Smooth muscle cell (in vitro differentiated cells): ENCODE results near the gene ABCB7. TPM values are rescaled to one million over a fixed set of nuclear protein-coding genes. Genes with fewer than 3 reads are reported as not detected.
A peak's percentile ranks its signal among the peaks of the same experiment; 100 is the strongest.
"Not testable (repeated sequence)": the region's sequence is repeated elsewhere in the genome, so short reads cannot be mapped to it uniquely, and the experiment has no call there.

Experiments
- DNase-seq: peaks from one replicate; lab custom pipeline; 2025; ENCODE audit not compliant: unreplicated experiment; lab: John Stamatoyannopoulos, UW
- H2AFZ ChIP-seq: fragments of 200-600 bp; sonication (generic); 2 replicates; pipeline ENCODE4 v1.6.0; 2016; ENCODE audit warnings: antibody characterized with exemption, low read depth, mild to moderate bottlenecking
- H3F3A ChIP-seq: fragments of 200-600 bp; sonication (generic); 2 replicates; pipeline ENCODE4 v1.6.0; 2017; ENCODE audit warnings: antibody characterized with exemption, low read depth
- H3K27ac ChIP-seq: fragments of 200-600 bp; sonication (generic); 2 replicates; pipeline ENCODE4 v1.5.1; 2016; ENCODE audit warnings: low read depth, mild to moderate bottlenecking
- H3K27me3 ChIP-seq: fragments of 200-600 bp; sonication (generic); 2 replicates; pipeline ENCODE4 v1.6.1; 2016; ENCODE audit warnings: low read depth, mild to moderate bottlenecking
- H3K36me3 ChIP-seq: fragments of 200-600 bp; sonication (generic); 2 replicates; pipeline ENCODE4 v1.5.1; 2016; ENCODE audit warnings: low read depth
- H3K4me1 ChIP-seq: fragments of 200-600 bp; sonication (generic); 2 replicates; pipeline ENCODE4 v1.5.1; 2016; ENCODE audit warnings: low read depth
- H3K4me2 ChIP-seq: fragments of 200-600 bp; sonication (generic); 2 replicates; pipeline ENCODE4 v1.6.0; 2016; ENCODE audit warnings: mild to moderate bottlenecking
- H3K4me3 ChIP-seq: fragments of 200-600 bp; sonication (generic); 2 replicates; pipeline ENCODE4 v1.5.1; 2016; ENCODE audit warnings: mild to moderate bottlenecking
- H3K79me2 ChIP-seq: fragments of 200-600 bp; sonication (generic); 2 replicates; pipeline ENCODE4 v1.6.0; 2016; ENCODE audit warnings: low read depth, mild to moderate bottlenecking
- H3K9ac ChIP-seq: fragments of 200-600 bp; sonication (generic); 2 replicates; pipeline ENCODE4 v1.6.0; 2016; ENCODE audit warnings: low read depth
- H3K9me3 ChIP-seq: fragments of 200-600 bp; sonication (generic); replicated peaks from 2 replicates; pipeline ENCODE4 v1.5.1; 2016; ENCODE audit warnings: low read depth
- H4K20me1 ChIP-seq: fragments of 200-600 bp; sonication (generic); 2 replicates; pipeline ENCODE4 v1.6.0; 2016; ENCODE audit warnings: low read depth
- CTCF ChIP-seq: fragments of 200-600 bp; sonication (generic); IDR thresholded peaks from 2 replicates; pipeline ENCODE4 v1.5.1; 2017; ENCODE audit warnings: borderline replicate concordance, mild to moderate bottlenecking, antibody characterized with exemption; ENCODE audit not compliant: insufficient read depth, poor library complexity, severe bottlenecking
- WGBS: methylation state at CpG from one replicate; pipeline ENCODE4 v1.1.7; 2016; ENCODE audit warnings: low lambda C conversion rate; 5-methylcytosine and 5-hydroxymethylcytosine counted together
- polyA plus RNA-seq: library from polyadenylated mRNA; unstranded; fragments of >200 nt; fragmentation: Nextera tagmentation; extraction: Ambion mirVana; gene quantifications from 2 replicates; pipeline ENCODE4 v1.2.1, GENCODE V29; 2016
- total RNA-seq: library from RNA; depleted of rRNA; stranded (reverse); fragments of >200 nt; gene quantifications from 2 replicates; pipeline ENCODE4 v1.2.3, GENCODE V29; 2014

Gene ABCB7
- 20.6 and 30.7 TPM in 2 replicates for total RNA-seq
- polyA plus RNA-seq, result 8.6 and 9.7 TPM in 2 replicates

GRCh38 chrX:75155827-75156525 is at the start of gene ABCB7:
Gene ABCB7, minus strand, starts transcription at chrX:75156283. Its CDS starts 11 bp downstream, at chrX:75156272.
- Histone ChIP-seq H2AFZ (peak within 1 kb of the TSS; percentile 96), H3K79me2 (peaks cover 3% of the 10 kb centered on the region), H3K4me3 (peak within 1 kb of the TSS; percentile 72), H3K9me3 (peaks cover 4% of the 10 kb centered on the region), H3K4me1 (no peaks in the 10 kb centered on the region), H3F3A (no peaks in the 10 kb centered on the region), H4K20me1 (no peaks in the 10 kb centered on the region), H3K27ac (peak within 1 kb of the TSS; percentile 81), H3K9ac (peak within 1 kb of the TSS; percentile 89), H3K27me3 (no peaks in the 10 kb centered on the region), H3K36me3 (no peaks in the 10 kb centered on the region), H3K4me2 (peak within 1 kb of the TSS; percentile 84)
- whole genome bisulfite sequencing, result 39% methylated on average over 35 of the region's 35 CpGs
- peak; percentile 6 for TF ChIP-seq CTCF
- peak; percentile 1 for DNase-seq

GRCh38 chrX:75188415-75189206 is 32.5 kb upstream of the ABCB7 start:
- H3K4me2 ChIP-seq, result not testable (repeated sequence)

DNA sequence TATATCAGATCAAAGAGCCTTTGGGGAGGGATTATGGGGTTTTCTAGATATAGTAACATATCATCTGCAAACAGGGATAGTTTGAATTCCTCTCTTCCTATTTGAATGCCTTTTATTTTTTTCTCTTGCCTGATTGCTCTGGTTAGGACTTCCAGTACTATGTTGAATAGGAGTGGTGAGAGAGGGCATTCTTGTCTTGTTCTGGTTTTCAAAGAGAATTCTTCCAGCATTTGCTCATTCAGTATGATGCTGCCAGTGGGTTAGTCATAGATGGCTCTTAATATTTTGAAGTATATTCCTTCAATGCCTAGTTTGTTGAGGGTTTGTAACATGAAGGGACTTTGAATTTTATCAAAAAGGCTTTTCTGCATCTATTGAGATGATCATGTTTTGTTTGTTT is 25.6 kb upstream of the ABCB7 start:
- Histone ChIP-seq H3K9ac (no peak overlapping the region), H3K4me2 (no peak overlapping the region), H2AFZ (no peak overlapping the region), H3K9me3 (no peaks in the 10 kb centered on the region), H3K79me2 (no peaks in the 10 kb centered on the region), H3K36me3 (no peaks in the 10 kb centered on the region), H3K27me3 (no peaks in the 10 kb centered on the region), H3K4me3 (no peak overlapping the region), H3K4me1 (no peaks in the 10 kb centered on the region), H3K27ac (peak overlapping the region; percentile 42), H3F3A (no peaks in the 10 kb centered on the region), H4K20me1 (no peaks in the 10 kb centered on the region)
- no peak for DNase-seq
- TF ChIP-seq CTCF, result no peak

More at GRCh38 chrX:75188415-75189206, 32.5 kb upstream of the ABCB7 start:
- not testable (repeated sequence) for H3K27ac ChIP-seq, H3K9ac ChIP-seq, H3K4me3 ChIP-seq, H3K9me3 ChIP-seq, H3K27me3 ChIP-seq, H3K79me2 ChIP-seq, H3K4me1 ChIP-seq, H4K20me1 ChIP-seq, DNase-seq, H3K36me3 ChIP-seq, H3F3A ChIP-seq, H2AFZ ChIP-seq
- WGBS, result 91% methylated on average over 27 of the region's 27 CpGs

- H4K20me1 ChIP-seq, H2AFZ ChIP-seq, H3K9ac ChIP-seq, H3K4me1 ChIP-seq, H3K36me3 ChIP-seq, H3K9me3 ChIP-seq, H3F3A ChIP-seq, DNase-seq, H3K79me2 ChIP-seq, H3K27me3 ChIP-seq, H3K27ac ChIP-seq, H3K4me2 ChIP-seq, H3K4me3 ChIP-seq: not testable (repeated sequence)
- 86% methylated on average over 15 of the region's 25 CpGs for WGBS
Measured at GRCh38 chrX:75179536-75180293, 23.6 kb upstream of the ABCB7 start.

- H3K4me1 ChIP-seq, H3K36me3 ChIP-seq, H3K9ac ChIP-seq, H2AFZ ChIP-seq, H3K4me3 ChIP-seq, H3K9me3 ChIP-seq, H3K79me2 ChIP-seq, H4K20me1 ChIP-seq, DNase-seq, H3K27ac ChIP-seq, H3K4me2 ChIP-seq, H3K27me3 ChIP-seq, H3F3A ChIP-seq: not testable (repeated sequence)
- 87% methylated on average over 16 of the region's 16 CpGs for WGBS
Measured at GRCh38 chrX:75172257-75172890, 16.3 kb upstream of the ABCB7 start.
